ENCODE results near the gene NAALADL2. TPM values are rescaled to one million over a fixed set of nuclear protein-coding genes. Genes with fewer than 3 reads are reported as not detected.

The NAALADL2 gene
- total RNA-seq, 1 experiment from 2014 or later, result 1.6 TPM

DNA sequence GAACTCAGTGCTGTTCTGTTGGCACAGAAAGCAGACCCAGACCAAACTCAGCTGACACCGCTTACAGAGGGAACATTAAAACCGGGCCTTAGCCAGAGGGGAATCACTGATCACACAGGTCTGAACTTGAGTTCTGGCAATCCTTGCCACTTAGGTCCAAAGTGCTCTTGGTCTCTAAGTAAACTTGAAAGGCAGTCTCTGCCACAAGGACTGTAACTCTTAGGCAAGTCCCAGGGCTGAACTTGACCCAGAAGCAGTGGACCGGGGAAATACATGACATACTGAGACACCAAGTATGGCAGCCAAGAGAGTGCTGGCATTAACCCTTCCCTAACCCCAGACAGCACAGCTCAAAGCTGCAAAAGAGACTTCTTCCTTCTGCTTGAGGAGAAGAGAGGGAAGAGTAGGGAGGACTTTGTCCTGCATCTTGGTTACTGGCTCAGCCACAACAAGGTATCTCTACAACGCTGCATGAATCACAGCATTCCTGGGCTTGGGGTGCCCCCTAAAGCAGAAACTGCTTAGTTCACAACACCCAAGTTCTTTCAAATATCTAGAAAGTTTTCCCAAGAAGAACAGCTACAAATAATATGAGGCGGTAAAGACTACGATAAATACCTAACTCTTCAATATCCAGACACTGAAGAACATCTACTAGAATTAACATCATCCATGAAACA lies 32.5 kb downstream of the NAALADL2 start:
- H3K27me3 Mint-ChIP-seq (ENCODE audit: low read depth), result no peaks in the 10 kb centered on the region
- H3K79me1 ChIP-seq (ENCODE audit: insufficient read depth, low read depth, low read length, poor library complexity, severe bottlenecking), result no peaks in the 10 kb centered on the region
- peaks cover 3% of the 10 kb centered on the region in 2 experiments; a peak in 3 of 4 replicates for H3K4me1 Mint-ChIP-seq
- H3K27me3 ChIP-seq (ENCODE audit: insufficient read depth, low read length), result no peaks in the 10 kb centered on the region
- H2BK120ac ChIP-seq (ENCODE audit: low read depth, low read length, poor library complexity, severe bottlenecking), result no peak overlapping the region
- H3K4me3 Mint-ChIP-seq, result no peak overlapping the region
- H3K9ac ChIP-seq (ENCODE audit: extremely low read depth, insufficient read length, low read length), result no peak overlapping the region
- no peak overlapping the region for H3K4ac ChIP-seq (ENCODE audit: low read depth, low read length)
- no peak overlapping the region for H2BK5ac ChIP-seq (ENCODE audit: insufficient read length, low read length)
- H2BK15ac ChIP-seq (ENCODE audit: low read depth, low read length), result peak overlapping the region; percentile 18; the same call in 1 of the 2 replicates
- no peak overlapping the region for H3K56ac ChIP-seq (ENCODE audit: insufficient read length, low read depth, low read length)
- H3K36me3 Mint-ChIP-seq (ENCODE audit: insufficient read depth in 1 of 3, low read depth in 3 of 3), result peaks cover 0 to 13% (median 5%) of the 10 kb centered on the region in 3 experiments; a peak in 4 of 7 replicates
- no peak overlapping the region for H3K14ac ChIP-seq (ENCODE audit: insufficient read depth, low read length)
- no peak overlapping the region for H4K5ac ChIP-seq (ENCODE audit: insufficient read length, low read depth, low read length)
- H3K23me2 ChIP-seq (ENCODE audit: insufficient read length, low read depth, low read length, poor library complexity, severe bottlenecking), result no peaks in the 10 kb centered on the region
- H3K4me1 ChIP-seq (ENCODE audit: insufficient read depth, low read length), result no peaks in the 10 kb centered on the region; the same call in 1 of the 2 replicates
- H3K9me3 Mint-ChIP-seq, result peaks cover 4 to 12% of the 10 kb centered on the region in 2 experiments; a peak in 3 of 5 replicates
- H2AFZ ChIP-seq (ENCODE audit: low read length), result no peak overlapping the region
- no peaks in the 10 kb centered on the region for H3K79me2 ChIP-seq (ENCODE audit: insufficient read depth, low read length)
- H2BK20ac ChIP-seq (ENCODE audit: low read depth, low read length, poor library complexity, severe bottlenecking), result no peak overlapping the region
- H3K27ac ChIP-seq (ENCODE audit: insufficient read length, low read depth, low read length), result no peak overlapping the region
- H2BK12ac ChIP-seq (ENCODE audit: insufficient read length, low read depth, low read length), result no peak overlapping the region
- H2AK5ac ChIP-seq (ENCODE audit: insufficient read length, low read length), result no peak overlapping the region
- no peak overlapping the region for H3K23ac ChIP-seq (ENCODE audit: insufficient read length, low read depth, low read length)
- H3K27ac Mint-ChIP-seq, result peak overlapping the region in 1 of 3 experiments; percentile 31; a peak in 1 of 7 replicates
- H3K9me3 ChIP-seq (ENCODE audit: control insufficient read depth, low read depth, low read length), result no peaks in the 10 kb centered on the region
- no peak overlapping the region for H3K4me2 ChIP-seq (ENCODE audit: insufficient read depth, insufficient read length, low read length)
- DNase-seq, result no peak
- WGBS (ENCODE audit: extremely low coverage, insufficient read length, low lambda C conversion rate), result no CpG with 5 or more reads among the region's 6 CpGs
- no peak overlapping the region for H3K18ac ChIP-seq (ENCODE audit: insufficient read length, low read depth, low read length)
- no peak overlapping the region for H4K8ac ChIP-seq (replicated peaks; ENCODE audit: insufficient read length, low read depth, low read length)
- no peaks in the 10 kb centered on the region for H4K20me1 ChIP-seq (ENCODE audit: control insufficient read depth, insufficient read depth, insufficient read length)
- TF ChIP-seq CTCF (conservative IDR thresholded peaks at IDR 0.05), result peak; percentile 55; the same call in 2 of the 3 replicates
- no peak overlapping the region for H4K91ac ChIP-seq (ENCODE audit: insufficient read length, low read depth, low read length)
- no peak overlapping the region for H3T11ph ChIP-seq (ENCODE audit: low read length)

Measured in H9 (cell line).